Kidney (tissue), 14 donors: ENCODE results near the gene PNPO. TPM values are rescaled to one million over a fixed set of nuclear protein-coding genes. Genes with fewer than 3 reads are reported as not detected.

ENCODE experiments used
- DNase-seq, 5 donors: peaks; one replicate each; pipeline ENCODE4 v3.0.0-alpha.2; 2013 to 2020
- FAIRE-seq: peaks from 2 replicates; lab custom pipeline; 2012; peaks lifted over from hg19 to GRCh38; lab: Jason Lieb, UNC
- H3K27ac ChIP-seq, 2 donors: one replicate each; pipeline ENCODE4 v1.7.0; 2013; ENCODE audit warnings: low read depth in 2 of 2, low read length in 2 of 2, inconsistent platforms in 1 of 2
- H3K27me3 ChIP-seq: one replicate; pipeline ENCODE4 v1.7.1; 2013; ENCODE audit warnings: low read length, inconsistent platforms; ENCODE audit not compliant: control insufficient read depth, insufficient read depth
- H3K36me3 ChIP-seq, 3 donors: one replicate each; pipeline versions ENCODE4 v1.7.0 to v1.7.1; 2013; ENCODE audit warnings: low read length in 3 of 3, control low read depth in 1 of 3, inconsistent platforms in 1 of 3; ENCODE audit not compliant: insufficient read depth in 3 of 3, control insufficient read depth in 2 of 3
- H3K4me1 ChIP-seq, 3 donors: one replicate each; pipeline versions ENCODE4 v1.7.0 to v1.7.1; 2013; ENCODE audit warnings: low read length in 3 of 3, inconsistent platforms in 1 of 3, low read depth in 1 of 3; ENCODE audit not compliant: control insufficient read depth in 2 of 3, insufficient read depth in 2 of 3
- H3K4me3 ChIP-seq, 3 donors: one replicate each; pipeline versions ENCODE4 v1.7.0 to v1.8.1; 2013; ENCODE audit warnings: low read length in 3 of 3, control low read depth in 1 of 3, inconsistent platforms in 1 of 3
- H3K9ac ChIP-seq, 3 donors: one replicate each; pipeline versions ENCODE4 v1.7.0 to v1.7.1; 2013; ENCODE audit warnings: low read length in 3 of 3, control low read depth in 1 of 3, inconsistent platforms in 1 of 3
- H3K9me3 ChIP-seq, 3 donors: one replicate each; pipeline versions ENCODE4 v1.7.0 to v1.7.1; 2013; ENCODE audit warnings: low read length in 3 of 3, control low read depth in 1 of 3, inconsistent platforms in 1 of 3; ENCODE audit not compliant: control insufficient read depth in 2 of 3, insufficient read depth in 1 of 3
- CTCF ChIP-seq: IDR thresholded peaks from 3 replicates; pipeline ENCODE4 v1.5.1; 2012; ENCODE audit warnings: mild to moderate bottlenecking, moderate library complexity, borderline replicate concordance; ENCODE audit not compliant: insufficient read depth; ENCODE audit errors: extremely low read depth
- intact Hi-C: fragments of 100-400 bp; cut with DNase I; formaldehyde crosslinking; loops from one replicate; pipeline ENCODE4 v1.11.1; 2022
- polyA plus RNA-seq: library from polyadenylated mRNA; stranded (reverse); fragments of 350-450 nt; fragmentation: Illumina TruSeq; extraction: RNeasy Lipid Tissue Mini Kit (QIAGEN cat#74804); gene quantifications from one replicate; pipeline ENCODE4 v1.2.3, GENCODE V29; 2014; ENCODE audit warnings: low read depth, low replicate concordance; ENCODE audit not compliant: insufficient read depth
- total RNA-seq: library from RNA; stranded (reverse); fragmentation: NEBNext Ultra II Directional; extraction: Animal tissue kit (Norgen Biotek cat#: 25700); gene quantifications from one replicate; pipeline ENCODE4 v1.2.1, GENCODE V29; 2021
- donor health status: control.
- donor health status: control.
- donor health status: control.
- donor health status: control.
- donor health status: control.
- donor health status: DM: yes; HTN: yes; CAD: no.
- donor health status: Normal renal cell carcinoma (clear cell type).

PNPO gene
- total and polyA plus RNA-seq, 2 donors from 2014 or later: 45.1 to 55.8 TPM

GRCh38 chr17:47962901-47963300, 21.5 kb downstream of the PNPO start:
- no peaks in the 10 kb centered on the region for H3K27me3 ChIP-seq
- H3K27ac ChIP-seq: no peak overlapping the region
- H3K36me3 ChIP-seq: no peaks in the 10 kb centered on the region
- intact Hi-C loops: no loop called here
- DNase-seq: no peak
- FAIRE-seq: no peak
- H3K9ac ChIP-seq: no peak overlapping the region
- no peak overlapping the region for H3K4me3 ChIP-seq
- H3K9me3 ChIP-seq: no peaks in the 10 kb centered on the region
- H3K4me1 ChIP-seq: peaks cover 0 to 2% (median 0%) of the 10 kb centered on the region in 3 donors
- no peak for TF ChIP-seq CTCF

GRCh38 chr17:47964856-47965255, 23.5 kb downstream of the PNPO start:
- no peak overlapping the region for H3K9ac ChIP-seq
- no peaks in the 10 kb centered on the region for H3K36me3 ChIP-seq
- H3K4me1 ChIP-seq: no peaks in the 10 kb centered on the region
- no peak for FAIRE-seq
- H3K27me3 ChIP-seq: no peaks in the 10 kb centered on the region
- no peak overlapping the region for H3K4me3 ChIP-seq
- intact Hi-C loops: no loop called here
- H3K9me3 ChIP-seq: no peaks in the 10 kb centered on the region
- TF ChIP-seq CTCF: no peak
- no peak for DNase-seq
- no peak overlapping the region for H3K27ac ChIP-seq

DNA sequence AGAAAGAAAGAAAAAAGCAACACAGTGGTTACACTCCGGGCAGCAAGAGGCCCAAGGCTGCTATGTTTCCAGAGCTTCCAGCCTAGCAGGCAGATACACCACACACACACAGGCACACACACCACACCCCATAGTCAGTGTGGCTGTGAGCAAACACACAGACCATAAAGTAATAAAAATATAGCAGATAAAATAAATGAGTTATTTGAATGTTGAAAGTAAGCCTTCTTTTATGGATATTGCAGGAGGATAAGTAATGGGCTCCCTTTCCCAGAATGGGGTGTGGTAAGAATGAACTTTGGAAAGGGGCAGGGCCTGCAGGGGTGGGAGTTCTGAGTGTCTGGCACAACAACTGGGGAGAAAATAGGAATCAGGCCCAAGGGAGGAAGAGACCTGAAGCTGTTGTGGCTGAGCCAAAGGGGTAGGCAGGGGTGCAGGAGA, 24.7 kb downstream of the PNPO start:
- no peak overlapping the region for H3K9ac ChIP-seq
- H3K27ac ChIP-seq: peak overlapping the region in 1 of 2 donors; percentile 22

More for the DNA sequence above, 24.7 kb downstream of the PNPO start:
- Histone ChIP-seq H3K36me3 (no peaks in the 10 kb centered on the region), H3K27me3 (no peaks in the 10 kb centered on the region), H3K4me3 (no peak overlapping the region), H3K4me1 (peaks cover 0 to 5% (median 4%) of the 10 kb centered on the region in 3 donors), H3K9me3 (no peaks in the 10 kb centered on the region)
- DNase-seq (peak in 1 of 5 donors; percentile 39), FAIRE-seq (no peak)
- intact Hi-C loops: no loop called here
- no peak for TF ChIP-seq CTCF
